Stimulated activated effector memory CD8-positive, alpha-beta T cell treated with anti-CD3 and anti-CD28 coated beads, Interleukin-12 subunit alpha, Interleukin-12 subunit beta, amount 100 ng/mL, for 72 hours (primary cell): ENCODE measurements around the gene ARL8B.

ENCODE experiments used
- ATAC-seq: fragments of 150-1000 bp; cut with Tn5 transposase; 2 replicates; pipeline ENCODE4 v1.10.0; 2021
- DNase-seq, 2 donors: peaks; one replicate each; pipeline ENCODE4 v3.0.0; 2021 to 2022; ENCODE audit warnings: low spot score in 2 of 2
- H3K27ac Mint-ChIP-seq: one replicate; pipeline ENCODE4 v1.8.0; 2022; ENCODE audit warnings: mild to moderate bottlenecking, mixed read lengths
- H3K36me3 Mint-ChIP-seq: one replicate; pipeline ENCODE4 v1.8.0; 2022; ENCODE audit warnings: mild to moderate bottlenecking, mixed read lengths
- H3K4me1 Mint-ChIP-seq: one replicate; pipeline ENCODE4 v1.8.0; 2022; ENCODE audit warnings: mixed read lengths
- H3K4me3 Mint-ChIP-seq: one replicate; pipeline ENCODE4 v1.8.0; 2022; ENCODE audit warnings: mild to moderate bottlenecking, mixed read lengths
- H3K9me3 Mint-ChIP-seq: one replicate; pipeline ENCODE4 v1.8.0; 2022; ENCODE audit warnings: mixed read lengths

The ARL8B gene

DNA sequence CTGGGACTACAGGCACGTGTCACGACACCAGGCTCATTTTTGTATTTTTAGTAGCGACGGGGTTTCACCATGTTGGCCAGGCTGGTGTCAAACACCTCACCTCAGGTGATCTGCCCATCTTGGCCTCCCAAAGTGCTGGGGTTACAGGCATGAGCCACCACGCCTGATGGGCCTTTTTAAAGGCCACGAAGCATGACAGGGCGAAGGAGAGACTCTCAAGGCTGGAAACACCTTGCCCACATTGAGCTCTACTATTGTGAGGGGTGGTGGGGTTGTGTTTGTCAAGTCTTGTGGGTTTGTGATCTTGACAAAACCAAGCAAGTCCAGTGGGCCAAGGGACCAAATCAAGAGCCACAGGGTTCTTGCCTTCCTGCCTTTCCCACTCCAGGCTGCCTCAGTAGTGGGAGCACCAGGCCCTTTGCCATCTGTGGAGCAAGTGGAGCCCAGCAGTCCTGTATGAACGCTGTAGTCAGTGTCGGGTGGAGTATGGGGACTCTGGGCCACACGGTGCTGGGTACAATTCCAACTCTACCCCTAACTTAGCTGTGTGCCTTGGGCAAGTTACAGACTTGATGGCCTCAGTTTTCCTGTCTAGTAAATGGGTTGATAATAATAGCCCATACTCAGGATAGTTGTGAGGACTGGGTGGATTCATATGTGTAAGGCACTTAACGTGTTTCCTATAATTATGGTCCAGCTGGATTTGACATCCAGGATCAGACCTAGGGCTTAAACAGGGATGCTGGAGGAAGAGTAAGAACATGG is 98.8 kb downstream of the ARL8B start:
- Mint-ChIP-seq H3K4me1 (peaks cover 6% of the 10 kb centered on the region), H3K9me3 (no peaks in the 10 kb centered on the region), H3K36me3 (peaks cover 60% of the 10 kb centered on the region), H3K4me3 (no peak overlapping the region), H3K27ac (peak overlapping the region; percentile 55)
- ATAC-seq (peak; percentile 36), DNase-seq (no peak)

DNA sequence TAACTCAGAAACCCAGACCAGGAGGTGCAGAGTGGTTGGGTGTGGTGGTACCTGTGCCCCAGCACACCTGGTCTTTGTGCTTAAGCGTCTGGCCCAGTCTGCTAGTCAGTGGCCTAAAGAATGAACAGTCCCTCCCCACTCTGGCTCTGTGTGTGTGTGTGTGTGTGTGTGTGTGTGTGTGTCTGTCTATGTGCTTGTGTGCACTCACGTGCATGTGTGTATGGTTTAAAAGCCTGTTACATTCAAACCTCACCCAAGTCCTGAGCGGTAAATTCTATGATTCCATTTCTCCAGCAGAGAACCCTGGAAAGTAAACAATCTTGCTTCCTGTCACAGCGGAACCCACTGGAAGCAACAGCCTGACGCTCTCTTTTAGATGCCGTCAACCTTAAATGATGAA is 99.6 kb downstream of the ARL8B start:
- no peak overlapping the region for H3K4me3 Mint-ChIP-seq
- H3K27ac Mint-ChIP-seq, result peak overlapping the region; percentile 55
- peaks cover 6% of the 10 kb centered on the region for H3K4me1 Mint-ChIP-seq
- no peaks in the 10 kb centered on the region for H3K9me3 Mint-ChIP-seq
- H3K36me3 Mint-ChIP-seq, result peaks cover 52% of the 10 kb centered on the region
- ATAC-seq, result no peak
- no peak for DNase-seq

DNA sequence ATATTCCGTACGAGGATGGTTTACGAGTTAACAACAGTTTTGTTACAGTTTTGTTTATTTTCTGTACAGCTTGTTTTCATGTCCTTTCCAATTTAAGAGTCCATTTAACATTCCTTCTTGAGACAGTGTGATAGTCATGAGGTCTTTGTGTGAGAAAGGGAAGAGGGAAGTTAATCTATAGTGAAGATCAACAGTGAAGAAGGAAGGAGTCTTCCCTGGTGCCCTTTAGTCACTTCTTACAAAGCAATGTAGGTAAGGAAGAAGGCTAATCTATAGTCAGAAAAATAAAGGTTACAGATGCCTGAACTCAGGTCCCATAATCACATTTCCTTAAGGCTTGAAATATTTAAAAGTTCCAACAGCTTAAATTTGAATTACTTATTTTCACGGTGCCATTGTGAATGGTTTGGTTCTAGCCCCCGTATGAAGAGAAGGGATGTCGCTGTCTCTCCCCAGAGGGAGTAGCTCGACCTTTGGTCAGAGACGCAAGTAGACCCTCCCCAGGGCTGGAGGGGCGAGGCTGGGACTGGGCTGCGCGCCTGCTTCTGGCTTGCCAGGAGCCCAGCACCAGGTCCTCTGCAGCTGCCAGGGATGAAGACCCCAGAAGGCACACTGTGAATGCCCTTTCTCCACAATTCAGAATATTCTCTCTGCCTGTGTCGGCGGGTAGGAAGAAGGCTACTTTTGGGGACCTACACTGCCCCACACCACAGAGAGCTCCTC is 100.4 kb downstream of the ARL8B start:
- Mint-ChIP-seq H3K9me3 (no peaks in the 10 kb centered on the region), H3K27ac (peak overlapping the region; percentile 55), H3K4me3 (no peak overlapping the region), H3K4me1 (peaks cover 6% of the 10 kb centered on the region), H3K36me3 (peaks cover 44% of the 10 kb centered on the region)
- ATAC-seq (no peak), DNase-seq (no peak)

DNA sequence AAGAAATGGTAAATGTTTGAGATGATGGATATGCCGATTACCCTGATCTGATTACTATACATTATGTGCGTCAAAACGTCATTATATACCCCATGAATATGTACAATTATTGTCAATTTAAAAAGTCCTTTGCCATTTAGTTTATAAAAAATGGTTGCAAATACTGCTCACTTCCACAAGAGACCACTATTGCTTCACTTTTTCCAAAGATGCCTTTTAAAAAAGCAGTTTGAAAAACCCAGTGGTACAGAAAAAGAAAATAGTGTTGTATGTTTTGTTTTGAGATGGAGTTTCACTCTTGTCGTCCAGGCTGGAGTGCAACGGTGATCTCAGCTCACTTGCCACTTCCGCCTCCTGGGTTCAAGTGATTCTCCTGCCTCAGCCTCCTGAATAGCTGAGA is 104.7 kb downstream of the ARL8B start:
- Mint-ChIP-seq H3K4me3 (no peak overlapping the region), H3K4me1 (no peaks in the 10 kb centered on the region), H3K36me3 (peaks cover under 1% of the 10 kb centered on the region), H3K9me3 (no peaks in the 10 kb centered on the region), H3K27ac (no peak overlapping the region)
- ATAC-seq, result no peak
- no peak for DNase-seq

- Mint-ChIP-seq H3K4me1 (no peaks in the 10 kb centered on the region), H3K4me3 (no peak overlapping the region)
- no peak for ATAC-seq
Observed at GRCh38 chr3:5227812-5228211, 105.7 kb downstream of the ARL8B start.

GRCh38 chr3:5229414-5229813 is 107.3 kb downstream of the ARL8B start:
- no peak overlapping the region for H3K4me3 Mint-ChIP-seq

More at GRCh38 chr3:5227812-5228211, 105.7 kb downstream of the ARL8B start:
- no peaks in the 10 kb centered on the region for H3K9me3 Mint-ChIP-seq
- no peaks in the 10 kb centered on the region for H3K36me3 Mint-ChIP-seq
- DNase-seq, result no peak
- no peak overlapping the region for H3K27ac Mint-ChIP-seq

More at GRCh38 chr3:5229414-5229813, 107.3 kb downstream of the ARL8B start:
- no peak overlapping the region for H3K27ac Mint-ChIP-seq
- H3K4me1 Mint-ChIP-seq, result no peaks in the 10 kb centered on the region
- no peaks in the 10 kb centered on the region for H3K9me3 Mint-ChIP-seq
- no peaks in the 10 kb centered on the region for H3K36me3 Mint-ChIP-seq
- no peak for ATAC-seq
- no peak for DNase-seq
